H9 (cell line): ENCODE measurements around the gene SENP7. TPM values are rescaled to one million over a fixed set of nuclear protein-coding genes. Genes with fewer than 3 reads are reported as not detected.

Experiments
- DNase-seq: peaks from one replicate; pipeline ENCODE4 v3.0.0-alpha.2; 2017
- H2AFZ ChIP-seq: one replicate; pipeline ENCODE4 v1.6.1; 2013; ENCODE audit warnings: mild to moderate bottlenecking, low read length, control low read depth, moderate library complexity
- H2AK5ac ChIP-seq: 2 replicates; pipeline ENCODE4 v1.6.1; 2013; ENCODE audit warnings: low read length, control low read depth, mixed read lengths; ENCODE audit not compliant: insufficient read length
- H2BK120ac ChIP-seq: one replicate; pipeline ENCODE4 v1.6.1; 2013; ENCODE audit warnings: low read depth, mild to moderate bottlenecking, low read length, control low read depth, inconsistent platforms; ENCODE audit not compliant: poor library complexity, severe bottlenecking
- H2BK12ac ChIP-seq: 2 replicates; pipeline ENCODE4 v1.6.1; 2013; ENCODE audit warnings: low read length, control low read depth, mixed read lengths, low read depth; ENCODE audit not compliant: insufficient read length
- H2BK15ac ChIP-seq: 2 replicates; pipeline ENCODE4 v1.6.1; 2013; ENCODE audit warnings: low read depth, low read length, control low read depth
- H2BK20ac ChIP-seq: one replicate; pipeline ENCODE4 v1.6.1; 2013; ENCODE audit warnings: low read depth, mild to moderate bottlenecking, low read length, control low read depth, inconsistent platforms; ENCODE audit not compliant: poor library complexity, severe bottlenecking
- H2BK5ac ChIP-seq: 2 replicates; pipeline ENCODE4 v1.6.1; 2013; ENCODE audit warnings: low read length, control low read depth, mixed read lengths; ENCODE audit not compliant: insufficient read length
- H3K14ac ChIP-seq: 2 replicates; pipeline ENCODE4 v1.6.1; 2013; ENCODE audit warnings: low read length, control low read depth; ENCODE audit not compliant: insufficient read depth
- H3K18ac ChIP-seq: 2 replicates; pipeline ENCODE4 v1.6.1; 2013; ENCODE audit warnings: low read depth, mild to moderate bottlenecking, mixed read lengths, low read length, control low read depth; ENCODE audit not compliant: insufficient read length
- H3K23ac ChIP-seq: 2 replicates; pipeline ENCODE4 v1.6.1; 2013; ENCODE audit warnings: low read length, control low read depth, mixed read lengths, low read depth; ENCODE audit not compliant: insufficient read length
- H3K23me2 ChIP-seq: 2 replicates; pipeline ENCODE4 v1.6.1; 2013; ENCODE audit warnings: low read depth, mild to moderate bottlenecking, mixed read lengths, low read length, control low read depth; ENCODE audit not compliant: insufficient read length, poor library complexity, severe bottlenecking
- H3K27ac ChIP-seq: 2 replicates; pipeline ENCODE4 v1.5.1; 2013; ENCODE audit warnings: low read length, control low read depth, mixed read lengths, low read depth; ENCODE audit not compliant: insufficient read length
- H3K27me3 ChIP-seq: 2 replicates; pipeline ENCODE4 v1.6.1; 2013; ENCODE audit warnings: low read length, control low read depth, inconsistent platforms; ENCODE audit not compliant: insufficient read depth
- H3K4ac ChIP-seq: 2 replicates; pipeline ENCODE4 v1.6.1; 2013; ENCODE audit warnings: low read depth, mild to moderate bottlenecking, control low read depth, inconsistent platforms, low read length, moderate library complexity
- H3K4me1 ChIP-seq: 2 replicates; pipeline ENCODE4 v1.6.1; 2013; ENCODE audit warnings: low read length, control low read depth, inconsistent platforms; ENCODE audit not compliant: insufficient read depth
- H3K4me2 ChIP-seq: 2 replicates; pipeline ENCODE4 v1.6.1; 2013; ENCODE audit warnings: low read length, control low read depth, mixed read lengths; ENCODE audit not compliant: insufficient read length, insufficient read depth
- H3K56ac ChIP-seq: 2 replicates; pipeline ENCODE4 v1.6.1; 2013; ENCODE audit warnings: low read depth, mild to moderate bottlenecking, mixed read lengths, low read length, control low read depth; ENCODE audit not compliant: insufficient read length
- H3K79me1 ChIP-seq: 2 replicates; pipeline ENCODE4 v1.6.1; 2013; ENCODE audit warnings: low read depth, mild to moderate bottlenecking, moderate library complexity, low read length, control low read depth, inconsistent platforms; ENCODE audit not compliant: insufficient read depth, poor library complexity, severe bottlenecking
- H3K79me2 ChIP-seq: 2 replicates; pipeline ENCODE4 v1.6.1; 2013; ENCODE audit warnings: low read length, control low read depth, inconsistent platforms; ENCODE audit not compliant: insufficient read depth
- H3K9ac ChIP-seq: 2 replicates; pipeline ENCODE4 v1.6.1; 2013; ENCODE audit warnings: low read length, control low read depth, mixed read lengths; ENCODE audit not compliant: insufficient read length; ENCODE audit errors: extremely low read depth
- H3K9me3 ChIP-seq: one replicate; pipeline ENCODE4 v1.6.1; 2013; ENCODE audit warnings: low read depth, low read length, inconsistent platforms; ENCODE audit not compliant: control insufficient read depth
- H3T11ph ChIP-seq: one replicate; pipeline ENCODE4 v1.6.1; 2013; ENCODE audit warnings: mild to moderate bottlenecking, low read length, control low read depth, inconsistent platforms
- H4K20me1 ChIP-seq: one replicate; pipeline ENCODE4 v1.6.1; 2013; ENCODE audit not compliant: control insufficient read depth, insufficient read length, insufficient read depth
- H4K5ac ChIP-seq: 2 replicates; pipeline ENCODE4 v1.6.1; 2013; ENCODE audit warnings: low read depth, mild to moderate bottlenecking, mixed read lengths, low read length, control low read depth; ENCODE audit not compliant: insufficient read length
- H4K8ac ChIP-seq: replicated peaks from 2 replicates; pipeline ENCODE4 v1.6.1; 2013; ENCODE audit warnings: low read length, control low read depth, mixed read lengths, low read depth; ENCODE audit not compliant: insufficient read length
- H4K91ac ChIP-seq: 2 replicates; pipeline ENCODE4 v1.6.1; 2013; ENCODE audit warnings: low read depth, mild to moderate bottlenecking, moderate library complexity, mixed read lengths, low read length, control low read depth; ENCODE audit not compliant: insufficient read length
- H3K27ac Mint-ChIP-seq, 3 experiments: 2 replicates in 2 of 3; 3 replicates in 1 of 3; pipeline ENCODE4 v1.8.0; 2020 to 2021; ENCODE audit warnings: mixed read lengths in 3 of 3, mild to moderate bottlenecking in 1 of 3, moderate library complexity in 1 of 3
- H3K27me3 Mint-ChIP-seq: 2 replicates; pipeline ENCODE4 v1.8.0; 2021; ENCODE audit warnings: low read depth, mild to moderate bottlenecking, moderate library complexity, mixed read lengths
- H3K36me3 Mint-ChIP-seq, 3 experiments: 2 replicates in 2 of 3; 3 replicates in 1 of 3; pipeline ENCODE4 v1.8.0; 2020 to 2021; ENCODE audit warnings: low read depth in 3 of 3, mixed read lengths in 3 of 3; ENCODE audit not compliant: insufficient read depth in 1 of 3
- H3K4me1 Mint-ChIP-seq, 2 experiments: 2 replicates each; pipeline ENCODE4 v1.8.0; 2020; ENCODE audit warnings: mixed read lengths in 2 of 2
- H3K4me3 Mint-ChIP-seq, 2 experiments: 2 replicates in 1 of 2; 3 replicates in 1 of 2; pipeline ENCODE4 v1.8.0; 2020 to 2021; ENCODE audit warnings: mild to moderate bottlenecking in 2 of 2, mixed read lengths in 2 of 2, moderate library complexity in 1 of 2
- H3K9me3 Mint-ChIP-seq, 2 experiments: 2 replicates in 1 of 2; 3 replicates in 1 of 2; pipeline ENCODE4 v1.8.0; 2020; ENCODE audit warnings: mild to moderate bottlenecking in 2 of 2, mixed read lengths in 2 of 2, moderate library complexity in 1 of 2
- CTCF ChIP-seq: fragments of 200-600 bp; sonication (generic); conservative IDR thresholded peaks from 3 replicates; pipeline ENCODE4 v1.8.0; 2021; ENCODE audit warnings: antibody characterized with exemption, mild to moderate bottlenecking
- WGBS: extraction: QIAGEN DNeasy Blood & Tissue Kit; methylation state at CpG from one replicate; pipeline ENCODE4 v1.1.7; 2013; ENCODE audit warnings: missing lambda C conversion rate, low lambda C conversion rate, mixed read lengths; ENCODE audit not compliant: insufficient read length; ENCODE audit errors: extremely low coverage; 5-methylcytosine and 5-hydroxymethylcytosine counted together
- total RNA-seq: library from RNA; stranded (reverse); gene quantifications from 2 replicates; pipeline ENCODE4 v1.2.1, GENCODE V29; 2021

SENP7 gene
- total RNA-seq, 1 experiment from 2014 or later, result 8.4 TPM

DNA sequence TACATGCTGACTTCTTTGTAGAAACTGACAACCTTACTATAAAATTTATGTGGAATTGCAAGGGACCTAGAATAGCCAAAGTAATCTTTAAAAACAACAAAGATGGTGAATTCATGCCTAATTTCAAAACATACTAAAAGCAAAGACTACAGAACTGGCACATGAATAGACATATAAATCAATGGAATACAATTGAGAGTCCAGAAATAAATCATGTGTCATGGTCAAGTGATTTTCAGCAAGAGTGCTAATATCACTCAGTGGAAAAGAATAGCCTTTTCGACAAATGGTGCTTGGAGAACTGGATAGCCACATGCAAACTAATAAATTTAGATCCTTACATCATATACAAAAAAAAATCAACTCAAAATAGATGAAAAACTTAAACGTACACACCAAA is 201.3 kb downstream of the SENP7 start:
- Histone ChIP-seq H3K4me1 (no peaks in the 10 kb centered on the region), H4K8ac (no peak overlapping the region), H3K4me2 (no peak overlapping the region), H2AK5ac (no peak overlapping the region), H3K14ac (no peak overlapping the region), H3K23ac (no peak overlapping the region), H3K79me1 (no peaks in the 10 kb centered on the region), H2BK20ac (no peak overlapping the region), H4K5ac (no peak overlapping the region), H2AFZ (no peak overlapping the region), H3K23me2 (no peaks in the 10 kb centered on the region), H3K79me2 (no peaks in the 10 kb centered on the region), H3K18ac (no peak overlapping the region), H3T11ph (no peak overlapping the region), H2BK12ac (no peak overlapping the region), H3K56ac (no peak overlapping the region), H3K27ac (no peak overlapping the region), H4K20me1 (no peaks in the 10 kb centered on the region), H3K9ac (no peak overlapping the region), H2BK15ac (no peak overlapping the region), H2BK5ac (no peak overlapping the region), H3K27me3 (no peaks in the 10 kb centered on the region), H3K9me3 (peaks cover 10% of the 10 kb centered on the region), H4K91ac (no peak overlapping the region), H2BK120ac (no peak overlapping the region), H3K4ac (no peak overlapping the region)
- Mint-ChIP-seq H3K36me3 (peaks cover 17 to 23% (median 19%) of the 10 kb centered on the region in 3 experiments; a peak in 6 of 7 replicates), H3K9me3 (peaks cover 27 to 30% of the 10 kb centered on the region in 2 experiments), H3K4me1 (no peaks in the 10 kb centered on the region), H3K4me3 (no peak overlapping the region), H3K27ac (no peak overlapping the region), H3K27me3 (no peaks in the 10 kb centered on the region)
- TF ChIP-seq CTCF, result no peak
- DNase-seq, result no peak
- WGBS, result no CpG with 5 or more reads among the region's 2 CpGs
